ENCODE measurements around the gene C18orf63. TPM values are rescaled to one million over a fixed set of nuclear protein-coding genes. Genes with fewer than 3 reads are reported as not detected.

The C18orf63 gene
- total RNA-seq, 1 experiment from 2014 or later = not detected

DNA sequence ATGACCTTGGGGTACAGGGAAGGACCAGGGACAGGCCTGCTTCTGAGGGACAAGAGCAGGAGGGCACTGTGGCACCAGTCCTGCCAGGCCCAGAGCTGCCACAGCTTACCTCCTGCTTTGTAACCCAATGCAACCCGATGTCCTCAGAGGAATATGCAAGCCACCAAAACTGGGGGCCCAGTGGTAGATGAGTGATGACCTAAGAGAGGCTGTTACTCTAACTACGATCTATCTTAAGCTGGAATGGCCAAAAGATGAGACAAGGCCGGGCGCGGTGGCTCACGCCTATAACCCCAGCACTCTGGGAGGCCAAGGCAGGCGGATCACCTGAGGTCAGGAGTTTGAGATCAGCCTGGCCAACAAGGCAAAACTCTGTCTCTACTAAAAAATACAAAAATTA lies 36.7 kb upstream of the C18orf63 start:
- H3K27ac ChIP-seq (ENCODE audit: low read depth, low read length) = no peak overlapping the region
- no peak overlapping the region for H3K4me3 ChIP-seq (replicated peaks in 1 of 2; ENCODE audit: low read depth in 1 of 2, low read length in 2 of 2)
- H3K36me3 ChIP-seq (ENCODE audit: control insufficient read depth in 1 of 2, insufficient read depth in 2 of 2, low read length in 2 of 2) = no peaks in the 10 kb centered on the region
- no peaks in the 10 kb centered on the region for H4K20me1 ChIP-seq (ENCODE audit: insufficient read depth)
- POLR2A ChIA-PET = no interaction called here
- ATAC-seq (no peak), DNase-seq (ENCODE audit: low read depth, low spot score) (no peak)
- intact Hi-C loops (cut with micrococcal nuclease) = no loop called here
- CTCF ChIA-PET = no interaction called here
- TF ChIP-seq EGR1 (IDR thresholded peaks at IDR 0.05; ENCODE audit: low read depth) (no peak), EZH2phosphoT487 (IDR thresholded peaks at IDR 0.05; ENCODE audit: borderline replicate concordance) (no peak), TCF7L2 (IDR thresholded peaks at IDR 0.05; ENCODE audit: borderline replicate concordance, extremely low read depth, insufficient read depth, insufficient read length) (no peak), MAX (IDR thresholded peaks at IDR 0.05) (no peak), POLR2A (IDR thresholded peaks at IDR 0.05; ENCODE audit: borderline replicate concordance, extremely low read depth, insufficient read depth, insufficient read length) (no peak), POLR2AphosphoS5 (IDR thresholded peaks at IDR 0.05; ENCODE audit: low read depth, low read length) (no peak), SP1 (IDR thresholded peaks at IDR 0.05; ENCODE audit: low read depth) (no peak)
- TF ChIP-seq, protein P1, sequence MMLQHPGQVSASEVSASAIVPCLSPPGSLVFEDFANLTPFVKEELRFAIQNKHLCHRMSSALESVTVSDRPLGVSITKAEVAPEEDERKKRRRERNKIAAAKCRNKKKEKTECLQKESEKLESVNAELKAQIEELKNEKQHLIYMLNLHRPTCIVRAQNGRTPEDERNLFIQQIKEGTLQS (IDR thresholded peaks at IDR 0.05) = no peak
- no peak overlapping the region for H3K9ac ChIP-seq (ENCODE audit: low read length)
- H3K4me1 ChIP-seq (ENCODE audit: control insufficient read depth in 1 of 2, insufficient read depth in 2 of 2, low read length in 2 of 2) = peaks cover 4 to 6% of the 10 kb centered on the region in 2 experiments; a peak in 2 of 4 replicates
- no peaks in the 10 kb centered on the region for H3K9me2 ChIP-seq (ENCODE audit: insufficient read depth)
- H2AFZ ChIP-seq (ENCODE audit: low read depth, low read length, poor library complexity, severe bottlenecking) = no peak overlapping the region
- H3K4me2 ChIP-seq (ENCODE audit: low read length) = no peak overlapping the region
- H3K79me2 ChIP-seq (ENCODE audit: insufficient read depth, low read length) = no peaks in the 10 kb centered on the region
- no peaks in the 10 kb centered on the region for H3K9me3 ChIP-seq (ENCODE audit: control insufficient read depth in 1 of 2, insufficient read depth in 1 of 2, low read depth in 1 of 2, low read length in 2 of 2)
- no peaks in the 10 kb centered on the region for H3K27me3 ChIP-seq (ENCODE audit: insufficient read depth, low read length)
- no TSS peak for BruUV-seq (replicated peaks)
- RAD21 ChIA-PET (ENCODE audit: low non-redundant PET in 1 of 2, low total read pairs in 2 of 2, uncharacterized antibody in 2 of 2, unreplicated experiment in 2 of 2) = no interaction called here

GRCh38 chr18:74281011-74281979 lies 34.3 kb upstream of the C18orf63 start:
- no peak; the same call in 1 of the 2 replicates for ATAC-seq
- DNase-seq (ENCODE audit: low read depth, low spot score) = no peak
- Histone ChIP-seq H3K4me2 (ENCODE audit: low read length) (no peak overlapping the region), H3K9me3 (ENCODE audit: control insufficient read depth in 1 of 2, insufficient read depth in 1 of 2, low read depth in 1 of 2, low read length in 2 of 2) (no peaks in the 10 kb centered on the region), H3K36me3 (ENCODE audit: control insufficient read depth in 1 of 2, insufficient read depth in 2 of 2, low read length in 2 of 2) (no peaks in the 10 kb centered on the region; a peak in 1 of 4 replicates), H3K4me1 (ENCODE audit: control insufficient read depth in 1 of 2, insufficient read depth in 2 of 2, low read length in 2 of 2) (peaks cover 4 to 6% of the 10 kb centered on the region in 2 experiments; a peak in 2 of 4 replicates), H3K27me3 (ENCODE audit: insufficient read depth, low read length) (no peaks in the 10 kb centered on the region), H4K20me1 (ENCODE audit: insufficient read depth) (no peaks in the 10 kb centered on the region), H2AFZ (ENCODE audit: low read depth, low read length, poor library complexity, severe bottlenecking) (no peak overlapping the region), H3K9me2 (ENCODE audit: insufficient read depth) (no peaks in the 10 kb centered on the region), H3K4me3 (replicated peaks in 1 of 2; ENCODE audit: low read depth in 1 of 2, low read length in 2 of 2) (no peak overlapping the region), H3K9ac (ENCODE audit: low read length) (no peak overlapping the region), H3K79me2 (ENCODE audit: insufficient read depth, low read length) (no peaks in the 10 kb centered on the region), H3K27ac (ENCODE audit: low read depth, low read length) (no peak overlapping the region)
- ChIA-PET RAD21 (ENCODE audit: low non-redundant PET in 1 of 2, low total read pairs in 2 of 2, uncharacterized antibody in 2 of 2, unreplicated experiment in 2 of 2) (no interaction called here), POLR2A (no interaction called here), CTCF (no interaction called here)
- no TSS peak for BruUV-seq (replicated peaks)
- intact Hi-C loops (cut with micrococcal nuclease) = no loop called here
- TF ChIP-seq POLR2A (IDR thresholded peaks at IDR 0.05; ENCODE audit: borderline replicate concordance, extremely low read depth, insufficient read depth, insufficient read length) = no peak
- TF ChIP-seq, protein P2, sequence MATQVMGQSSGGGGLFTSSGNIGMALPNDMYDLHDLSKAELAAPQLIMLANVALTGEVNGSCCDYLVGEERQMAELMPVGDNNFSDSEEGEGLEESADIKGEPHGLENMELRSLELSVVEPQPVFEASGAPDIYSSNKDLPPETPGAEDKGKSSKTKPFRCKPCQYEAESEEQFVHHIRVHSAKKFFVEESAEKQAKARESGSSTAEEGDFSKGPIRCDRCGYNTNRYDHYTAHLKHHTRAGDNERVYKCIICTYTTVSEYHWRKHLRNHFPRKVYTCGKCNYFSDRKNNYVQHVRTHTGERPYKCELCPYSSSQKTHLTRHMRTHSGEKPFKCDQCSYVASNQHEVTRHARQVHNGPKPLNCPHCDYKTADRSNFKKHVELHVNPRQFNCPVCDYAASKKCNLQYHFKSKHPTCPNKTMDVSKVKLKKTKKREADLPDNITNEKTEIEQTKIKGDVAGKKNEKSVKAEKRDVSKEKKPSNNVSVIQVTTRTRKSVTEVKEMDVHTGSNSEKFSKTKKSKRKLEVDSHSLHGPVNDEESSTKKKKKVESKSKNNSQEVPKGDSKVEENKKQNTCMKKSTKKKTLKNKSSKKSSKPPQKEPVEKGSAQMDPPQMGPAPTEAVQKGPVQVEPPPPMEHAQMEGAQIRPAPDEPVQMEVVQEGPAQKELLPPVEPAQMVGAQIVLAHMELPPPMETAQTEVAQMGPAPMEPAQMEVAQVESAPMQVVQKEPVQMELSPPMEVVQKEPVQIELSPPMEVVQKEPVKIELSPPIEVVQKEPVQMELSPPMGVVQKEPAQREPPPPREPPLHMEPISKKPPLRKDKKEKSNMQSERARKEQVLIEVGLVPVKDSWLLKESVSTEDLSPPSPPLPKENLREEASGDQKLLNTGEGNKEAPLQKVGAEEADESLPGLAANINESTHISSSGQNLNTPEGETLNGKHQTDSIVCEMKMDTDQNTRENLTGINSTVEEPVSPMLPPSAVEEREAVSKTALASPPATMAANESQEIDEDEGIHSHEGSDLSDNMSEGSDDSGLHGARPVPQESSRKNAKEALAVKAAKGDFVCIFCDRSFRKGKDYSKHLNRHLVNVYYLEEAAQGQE (IDR thresholded peaks at IDR 0.05; ENCODE audit: low read depth) = no peak
- TF ChIP-seq, protein P3, sequence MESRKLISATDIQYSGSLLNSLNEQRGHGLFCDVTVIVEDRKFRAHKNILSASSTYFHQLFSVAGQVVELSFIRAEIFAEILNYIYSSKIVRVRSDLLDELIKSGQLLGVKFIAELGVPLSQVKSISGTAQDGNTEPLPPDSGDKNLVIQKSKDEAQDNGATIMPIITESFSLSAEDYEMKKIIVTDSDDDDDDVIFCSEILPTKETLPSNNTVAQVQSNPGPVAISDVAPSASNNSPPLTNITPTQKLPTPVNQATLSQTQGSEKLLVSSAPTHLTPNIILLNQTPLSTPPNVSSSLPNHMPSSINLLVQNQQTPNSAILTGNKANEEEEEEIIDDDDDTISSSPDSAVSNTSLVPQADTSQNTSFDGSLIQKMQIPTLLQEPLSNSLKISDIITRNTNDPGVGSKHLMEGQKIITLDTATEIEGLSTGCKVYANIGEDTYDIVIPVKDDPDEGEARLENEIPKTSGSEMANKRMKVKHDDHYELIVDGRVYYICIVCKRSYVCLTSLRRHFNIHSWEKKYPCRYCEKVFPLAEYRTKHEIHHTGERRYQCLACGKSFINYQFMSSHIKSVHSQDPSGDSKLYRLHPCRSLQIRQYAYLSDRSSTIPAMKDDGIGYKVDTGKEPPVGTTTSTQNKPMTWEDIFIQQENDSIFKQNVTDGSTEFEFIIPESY (IDR thresholded peaks at IDR 0.05; ENCODE audit: extremely low read depth, insufficient replicate concordance, low read length) = no peak
- TF ChIP-seq TCF7L2 (IDR thresholded peaks at IDR 0.05; ENCODE audit: borderline replicate concordance, extremely low read depth, insufficient read depth, insufficient read length) = no peak
- TF ChIP-seq, protein P1 (IDR thresholded peaks at IDR 0.05) = no peak
- TF ChIP-seq CBX3 (IDR thresholded peaks at IDR 0.05; ENCODE audit: low read depth) = no peak

All from HCT116 (cell line).